HepG2 (cell line): ENCODE results near the gene ISLR. TPM values are rescaled to one million over a fixed set of nuclear protein-coding genes. Genes with fewer than 3 reads are reported as not detected.

Source experiments
- ATAC-seq: fragments of 200-7000 bp; cut with Tn5 transposase; 3 replicates; pipeline ENCODE4 v1.9.1; 2020; ENCODE audit warnings: mild to moderate bottlenecking, moderate library complexity
- BruUV-seq: library from RNA; stranded (reverse); fragments of 400-500 nt; replicated peaks from 2 replicates; lab custom pipeline; 2021; lab: Mats Ljungman, UMichigan
- CTCF ChIA-PET: fragments of 300-600 bp; formaldehyde crosslinking; extraction: SDS; loops from one replicate; lab custom pipeline; 2021; ENCODE audit warnings: low total read pairs, inconsistent platforms, low intra/inter-chr PET ratio; lab: Yijun Ruan, JAX
- POLR2A ChIA-PET: fragments of 350-600 bp; sonication (Branson Sonifier 250); formaldehyde crosslinking; loops from one replicate; lab custom pipeline; 2020; ENCODE audit warnings: antibody characterized with exemption, inconsistent platforms; lab: Yijun Ruan, JAX
- DNase-seq: peaks from one replicate; pipeline ENCODE4 v3.0.0-alpha.2; 2015; ENCODE audit warnings: low spot score
- FAIRE-seq: peaks from 3 replicates; lab custom pipeline; 2011; peaks lifted over from hg19 to GRCh38; lab: Jason Lieb, UNC
- H2AFZ ChIP-seq: one replicate; pipeline ENCODE4 v1.6.1; 2011; ENCODE audit warnings: low read length, inconsistent platforms
- H3K27ac ChIP-seq: fragments of 300-600 bp; 3 replicates; pipeline ENCODE4 v1.8.0; 2011; ENCODE audit warnings: mixed run types, mild to moderate bottlenecking, mixed read lengths, low read length, inconsistent platforms; ENCODE audit not compliant: insufficient read depth; ENCODE audit errors: extremely low read length
- H3K27me3 ChIP-seq, 2 experiments: fragments of 200-600 bp in 1 of 2; 2 replicates in 1 of 2; 3 replicates in 1 of 2; pipeline versions ENCODE4 v1.6.0 to v1.8.0; 2011; ENCODE audit warnings: low read length in 2 of 2, mild to moderate bottlenecking in 2 of 2, moderate library complexity in 2 of 2, inconsistent platforms in 1 of 2; ENCODE audit not compliant: insufficient read depth in 2 of 2, control insufficient read depth in 1 of 2
- H3K36me3 ChIP-seq, 2 experiments: fragments of 200-600 bp in 1 of 2; replicated peaks in 1 of 2; 2 replicates in 1 of 2; 3 replicates in 1 of 2; pipeline versions ENCODE4 v1.5.1 to v1.8.0; 2011; ENCODE audit warnings: low read length in 2 of 2, inconsistent platforms in 1 of 2; ENCODE audit not compliant: insufficient read depth in 2 of 2, control insufficient read depth in 1 of 2
- H3K4me1 ChIP-seq: 2 replicates; pipeline ENCODE4 v1.5.1; 2012; ENCODE audit warnings: low read length, inconsistent platforms; ENCODE audit not compliant: insufficient read depth
- H3K4me2 ChIP-seq: 2 replicates; pipeline ENCODE4 v1.6.0; 2011; ENCODE audit warnings: low read depth, low read length, inconsistent platforms
- H3K4me3 ChIP-seq, 3 experiments: fragments of 200-600 bp in 1 of 3; sonication (generic), shearing (Covaris generic) in 1 of 3; replicated peaks in 1 of 3; 2 replicates each; pipeline ENCODE4 v1.5.1; 2011 to 2016; ENCODE audit warnings: low read length in 3 of 3, inconsistent platforms in 2 of 3, low read depth in 2 of 3, mild to moderate bottlenecking in 2 of 3, control low read depth in 1 of 3, mixed read lengths in 1 of 3; ENCODE audit not compliant: insufficient read depth in 1 of 3
- H3K79me2 ChIP-seq: one replicate; pipeline ENCODE4 v1.6.1; 2011; ENCODE audit warnings: low read length, inconsistent platforms; ENCODE audit not compliant: insufficient read depth
- H3K9ac ChIP-seq: 2 replicates; pipeline ENCODE4 v1.6.0; 2011; ENCODE audit warnings: mild to moderate bottlenecking, low read depth, low read length, inconsistent platforms; ENCODE audit not compliant: insufficient read depth
- H3K9me3 ChIP-seq: 2 replicates; pipeline ENCODE4 v1.5.1; 2012; ENCODE audit warnings: mild to moderate bottlenecking, low read length
- H4K20me1 ChIP-seq: 2 replicates; pipeline ENCODE4 v1.6.0; 2011; ENCODE audit warnings: inconsistent platforms, mild to moderate bottlenecking, low read length, moderate library complexity; ENCODE audit not compliant: insufficient read depth
- ATF7-NPFF ChIP-seq: sonication (generic); formaldehyde crosslinking; IDR thresholded peaks from 2 replicates; pipeline ENCODE4 v1.8.1; 2023; ENCODE audit warnings: mild to moderate bottlenecking, low read depth, missing genetic modification reagents, moderate library complexity
- ELF3 ChIP-seq: IDR thresholded peaks from 2 replicates; pipeline ENCODE4 v1.6.1; 2016; ENCODE audit warnings: missing genetic modification reagents, missing compliant biosample characterization
- FOXP1 ChIP-seq, 2 experiments: fragments of 450-650 bp in 1 of 2; IDR thresholded peaks; 2 replicates each; pipeline ENCODE4 v1.6.1; 2017 to 2018; ENCODE audit warnings: antibody characterized with exemption in 1 of 2
- GTF2F1 ChIP-seq: fragments of 150-350 bp; IDR thresholded peaks from 2 replicates; pipeline ENCODE4 v1.6.1; 2014; ENCODE audit warnings: low read length
- HMG20A ChIP-seq: IDR thresholded peaks from 2 replicates; pipeline ENCODE4 v1.6.1; 2016; ENCODE audit warnings: borderline replicate concordance
- MAX ChIP-seq: IDR thresholded peaks from 2 replicates; pipeline ENCODE4 v1.6.1; 2012; ENCODE audit warnings: inconsistent platforms
- NR2F2 ChIP-seq: IDR thresholded peaks from 2 replicates; pipeline ENCODE4 v1.6.1; 2012; ENCODE audit warnings: low read depth, inconsistent platforms, borderline replicate concordance
- RAD51 ChIP-seq: fragments of 450-650 bp; IDR thresholded peaks from 2 replicates; pipeline ENCODE4 v1.6.1; 2016; ENCODE audit warnings: borderline replicate concordance
- SAFB2 ChIP-seq: sonication (generic); formaldehyde crosslinking; IDR thresholded peaks from 2 replicates; pipeline ENCODE4 v1.5.1; 2020; ENCODE audit warnings: missing genetic modification reagents, low read depth, mild to moderate bottlenecking, borderline replicate concordance
- SMARCE1 ChIP-seq: fragments of 450-650 bp; IDR thresholded peaks from 2 replicates; pipeline ENCODE4 v1.6.1; 2017; ENCODE audit warnings: borderline replicate concordance
- SRY ChIP-seq: sonication (generic); formaldehyde crosslinking; IDR thresholded peaks from 2 replicates; pipeline ENCODE4 v1.8.0; 2022; ENCODE audit warnings: mild to moderate bottlenecking, missing genetic modification reagents
- TAF15 ChIP-seq: fragments of 200-400 bp; formaldehyde crosslinking; IDR thresholded peaks from one replicate; pipeline ENCODE4 v1.6.1; 2018; ENCODE audit warnings: mild to moderate bottlenecking, low read depth, low read length; ENCODE audit not compliant: poor library complexity, severe bottlenecking
- TBP ChIP-seq: sonication (generic); formaldehyde crosslinking; IDR thresholded peaks from 2 replicates; pipeline ENCODE4 v1.5.0; 2020; ENCODE audit warnings: missing genetic modification reagents
- ZNF335 ChIP-seq: sonication (generic); formaldehyde crosslinking; IDR thresholded peaks from 2 replicates; pipeline ENCODE4 v1.4.0; 2020; ENCODE audit warnings: missing genetic modification reagents
- ZNF564 ChIP-seq: sonication (generic); formaldehyde crosslinking; IDR thresholded peaks from 2 replicates; pipeline ENCODE4 v1.8.1; 2023; ENCODE audit warnings: mild to moderate bottlenecking, missing genetic modification reagents
- ZNF619 ChIP-seq: sonication (generic); formaldehyde crosslinking; IDR thresholded peaks from 2 replicates; pipeline ENCODE4 v1.4.0; 2020; ENCODE audit warnings: mild to moderate bottlenecking, missing genetic modification reagents
- WGBS: methylation state at CpG from one replicate; pipeline ENCODE4 v1.1.6; 2017; ENCODE audit warnings: low lambda C conversion rate; 5-methylcytosine and 5-hydroxymethylcytosine counted together
- in situ Hi-C: cut with HindIII; loops from 2 replicates; pipeline ENCODE4 v1.10.0; 2017; ENCODE audit warnings: low pct_unique_long_range_greater_than_20kb; ENCODE audit not compliant: extremely low pct_ligation_motif_present
- intact Hi-C: fragments of 100-400 bp; cut with micrococcal nuclease; formaldehyde crosslinking; loops from one replicate; pipeline ENCODE4 v1.10.0; 2022; ENCODE audit not compliant: unreplicated experiment
- polyA plus RNA-seq, 8 experiments: library from polyadenylated mRNA; depleted of rRNA in 3 of 8; stranded (reverse) in 7 of 8; unstranded in 1 of 8; fragments of >200 nt; fragmentation: Illumina TruSeq in 4 of 8; extraction: Trizol in 4 of 8; gene quantifications; 2 replicates each; pipeline versions ENCODE4 v1.2.1 to v1.2.3, GENCODE V29; 2011 to 2016; ENCODE audit warnings: low read depth in 4 of 8, missing spikeins in 1 of 8, mixed read lengths in 1 of 8; ENCODE audit not compliant: insufficient read depth in 1 of 8
- total RNA-seq, 5 experiments: library from RNA; depleted of rRNA; stranded (reverse); fragments of >200 nt; fragmentation: Illumina TruSeq; extraction: Trizol; gene quantifications; 2 replicates each; pipeline ENCODE4 v1.2.3, GENCODE V29; 2016; ENCODE audit warnings: low read depth in 1 of 5

The ISLR gene
- total and polyA plus RNA-seq, 2 of the 13 experiments (the other 11 are each of a cell fraction or from before 2014, with no cell fraction given), result not detected

DNA sequence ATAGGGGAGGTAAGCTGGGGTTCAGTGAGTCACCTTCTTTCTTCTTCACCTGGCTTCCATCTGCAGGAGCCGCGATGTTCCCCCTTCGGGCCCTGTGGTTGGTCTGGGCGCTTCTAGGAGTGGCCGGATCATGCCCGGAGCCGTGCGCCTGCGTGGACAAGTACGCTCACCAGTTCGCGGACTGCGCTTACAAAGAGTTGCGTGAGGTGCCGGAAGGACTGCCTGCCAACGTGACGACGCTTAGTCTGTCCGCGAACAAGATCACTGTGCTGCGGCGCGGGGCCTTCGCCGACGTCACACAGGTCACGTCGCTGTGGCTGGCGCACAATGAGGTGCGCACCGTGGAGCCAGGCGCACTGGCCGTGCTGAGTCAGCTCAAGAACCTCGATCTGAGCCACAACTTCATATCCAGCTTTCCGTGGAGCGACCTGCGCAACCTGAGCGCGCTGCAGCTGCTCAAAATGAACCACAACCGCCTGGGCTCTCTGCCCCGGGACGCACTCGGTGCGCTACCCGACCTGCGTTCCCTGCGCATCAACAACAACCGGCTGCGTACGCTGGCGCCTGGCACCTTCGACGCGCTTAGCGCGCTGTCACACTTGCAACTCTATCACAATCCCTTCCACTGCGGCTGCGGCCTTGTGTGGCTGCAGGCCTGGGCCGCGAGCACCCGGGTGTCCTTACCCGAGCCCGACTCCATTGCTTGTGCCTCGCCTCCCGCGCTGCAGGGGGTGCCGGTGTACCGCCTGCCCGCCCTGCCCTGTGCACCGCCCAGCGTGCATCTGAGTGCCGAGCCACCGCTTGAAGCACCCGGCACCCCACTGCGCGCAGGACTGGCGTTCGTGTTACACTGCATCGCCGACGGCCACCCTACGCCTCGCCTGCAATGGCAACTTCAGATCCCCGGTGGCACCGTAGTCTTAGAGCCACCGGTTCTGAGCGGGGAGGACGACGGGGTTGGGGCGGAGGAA, 40.5 kb upstream of the ISLR start:
- in situ Hi-C loops (no loop called here), intact Hi-C loops (no loop called here)
- Histone ChIP-seq H3K79me2 (no peaks in the 10 kb centered on the region), H3K9me3 (no peaks in the 10 kb centered on the region), H3K4me1 (no peaks in the 10 kb centered on the region), H4K20me1 (0 out of 2 replicates have a peak, but pooled peaks cover 5% of the 10 kb centered on the region), H2AFZ (no peak overlapping the region), H3K27me3 (peaks cover 16 to 62% of the 10 kb centered on the region in 2 experiments), H3K36me3 (no peaks in the 10 kb centered on the region), H3K4me3 (no peak overlapping the region), H3K27ac (no peak overlapping the region), H3K4me2 (no peak overlapping the region), H3K9ac (no peak overlapping the region)
- ATAC-seq (no peak), FAIRE-seq (no peak), DNase-seq (no peak)
- ChIA-PET POLR2A (no interaction called here), CTCF (no interaction called here)
- WGBS, result 82% methylated on average over 81 of the region's 90 CpGs
- no TSS peak for BruUV-seq
- no peak for TF ChIP-seq GTF2F1
- TF ChIP-seq ZNF619 (CRISPR knock-in tag), result no peak
- TF ChIP-seq TAF15, result no peak
- TF ChIP-seq ZNF335 (CRISPR knock-in tag), result no peak
- TF ChIP-seq HMG20A, result no peak
- TF ChIP-seq ATF7-NPFF (CRISPR knock-in tag), result no peak
- TF ChIP-seq FOXP1 (IDR thresholded peaks at IDR 0.05), result no peak
- TF ChIP-seq FOXP1 (CRISPR knock-in tag; IDR thresholded peaks at IDR 0.05), result no peak
- TF ChIP-seq TBP (CRISPR knock-in tag), result no peak
- TF ChIP-seq ELF3 (CRISPR knock-in tag), result no peak
- no peak for TF ChIP-seq SMARCE1
- TF ChIP-seq ZNF564, result no peak
- no peak for TF ChIP-seq NR2F2
- no peak for TF ChIP-seq SRY (CRISPR knock-in tag)
- no peak for TF ChIP-seq MAX
- TF ChIP-seq RAD51, result no peak
- TF ChIP-seq SAFB2 (CRISPR knock-in tag), result no peak
